ENCODE results near the gene COL23A1. TPM values are rescaled to one million over a fixed set of nuclear protein-coding genes. Genes with fewer than 3 reads are reported as not detected.

The COL23A1 gene
- total and polyA plus RNA-seq, 4 donors = 0.36 to 1.5 (median 1.1) TPM; not detected in 1

DNA sequence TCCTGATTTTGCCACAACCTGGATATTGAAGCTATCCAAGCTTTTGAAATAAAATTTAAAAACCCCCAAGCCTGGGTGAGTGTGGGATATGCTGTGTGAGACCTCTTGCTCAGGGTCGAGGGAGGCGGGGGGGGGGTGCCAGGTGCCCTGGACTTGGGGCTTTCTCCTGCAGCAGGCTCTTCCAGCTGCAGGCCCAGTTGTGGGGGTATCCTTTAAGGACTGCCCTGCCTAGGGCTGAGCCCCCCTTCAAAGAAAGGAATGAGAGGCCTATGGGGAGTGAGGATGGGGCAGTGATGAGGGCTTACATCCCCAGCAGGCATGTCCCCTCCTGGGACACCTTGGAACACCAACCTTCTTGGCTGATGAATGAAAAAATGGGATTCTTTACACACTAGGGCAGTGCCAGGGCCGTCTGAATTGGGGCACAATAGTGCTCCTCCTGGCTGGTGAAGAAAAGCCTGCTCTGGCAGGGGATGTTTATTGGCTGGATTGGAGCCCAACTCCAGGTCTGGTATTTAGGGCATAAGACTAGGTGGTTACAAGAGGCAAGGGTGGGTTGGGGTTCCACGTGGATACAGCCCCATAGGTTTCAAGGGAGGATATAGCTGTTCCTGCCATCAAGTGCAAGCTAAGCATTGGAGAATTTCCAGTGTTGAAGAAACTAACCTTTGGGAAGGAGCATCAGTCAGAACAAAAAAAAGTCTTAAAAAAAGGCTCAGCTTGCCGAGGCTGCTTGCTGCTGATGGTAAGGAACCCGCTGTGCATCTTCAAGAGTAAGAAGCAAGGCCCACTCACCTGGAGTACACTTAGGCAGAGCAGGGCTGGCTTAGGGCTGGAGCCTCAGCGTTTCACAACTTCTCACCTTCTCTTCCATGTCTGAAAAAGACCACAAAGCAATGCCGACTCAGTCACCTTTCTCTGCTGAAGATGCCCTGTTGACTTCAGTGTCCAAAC is 378.8 kb downstream of the COL23A1 start:
- ATAC-seq (ENCODE audit: low FRiP score) = no peak
- 60 to 70% methylated on average over 8 of the region's 8 CpGs for WGBS, 2 donors
- intact Hi-C loops (cut with DNase I) = no loop called here

GRCh38 chr5:178210686-178211085 is 379.5 kb downstream of the COL23A1 start:
- no peak overlapping the region for H3K4me3 ChIP-seq (ENCODE audit: low read length in 2 of 2)
- peaks cover 3 to 5% of the 10 kb centered on the region in 2 donors for H3K4me1 ChIP-seq (ENCODE audit: control insufficient read depth in 1 of 2, insufficient read depth in 2 of 2, low read length in 2 of 2)
- DNase-seq (no peak), ATAC-seq (ENCODE audit: low FRiP score) (no peak)
- H3K27me3 ChIP-seq (ENCODE audit: control insufficient read depth in 1 of 2, insufficient read depth in 2 of 2, low read length in 1 of 2) = no peaks in the 10 kb centered on the region
- WGBS, 2 donors = 89 to 91% methylated on average over 5 of the region's 5 CpGs
- no peaks in the 10 kb centered on the region for H3K9me3 ChIP-seq (ENCODE audit: control insufficient read depth, low read length)
- no peak overlapping the region for H3K27ac ChIP-seq (ENCODE audit: low read depth in 1 of 2, low read length in 2 of 2)
- intact Hi-C loops (cut with DNase I) = no loop called here
- peaks cover 3 to 24% of the 10 kb centered on the region in 2 donors for H3K36me3 ChIP-seq (ENCODE audit: control insufficient read depth in 1 of 2, insufficient read depth in 2 of 2, low read length in 1 of 2)

More for the DNA sequence above, 378.8 kb downstream of the COL23A1 start:
- no peaks in the 10 kb centered on the region for H3K9me3 ChIP-seq (ENCODE audit: control insufficient read depth, low read length)
- no peak overlapping the region for H3K4me3 ChIP-seq (ENCODE audit: low read length in 2 of 2)
- H3K4me1 ChIP-seq (ENCODE audit: control insufficient read depth in 1 of 2, insufficient read depth in 2 of 2, low read length in 2 of 2) = peaks cover 0 to 1% of the 10 kb centered on the region in 2 donors
- H3K36me3 ChIP-seq (ENCODE audit: control insufficient read depth in 1 of 2, insufficient read depth in 2 of 2, low read length in 1 of 2) = peaks cover 3 to 24% of the 10 kb centered on the region in 2 donors
- H3K27ac ChIP-seq (ENCODE audit: low read depth in 1 of 2, low read length in 2 of 2) = no peak overlapping the region
- H3K27me3 ChIP-seq (ENCODE audit: control insufficient read depth in 1 of 2, insufficient read depth in 2 of 2, low read length in 1 of 2) = no peaks in the 10 kb centered on the region
- DNase-seq = peak in 1 of 2 donors; percentile 45

DNA sequence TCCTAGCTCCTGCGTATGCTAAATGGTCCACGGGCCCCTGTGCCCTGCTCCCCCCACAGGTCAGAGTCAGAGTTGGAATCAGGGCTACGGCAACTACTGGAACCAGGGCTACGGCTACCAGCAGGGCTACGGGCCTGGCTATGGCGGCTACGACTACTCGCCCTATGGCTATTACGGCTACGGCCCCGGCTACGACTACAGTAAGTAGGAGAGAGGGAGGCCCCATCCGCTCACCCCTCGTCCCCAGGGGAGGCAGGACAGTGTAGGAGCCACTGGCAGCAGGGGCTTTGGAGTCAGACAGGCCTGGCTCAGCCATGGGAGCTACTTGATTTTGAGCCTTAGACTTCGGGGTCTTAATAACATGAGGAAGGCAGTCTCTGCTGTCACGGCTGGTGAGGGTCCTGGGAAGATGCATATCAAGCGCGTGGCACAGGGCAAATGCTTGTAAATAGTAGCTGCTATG is 380.1 kb downstream of the COL23A1 start:
- Histone ChIP-seq H3K4me3 (ENCODE audit: low read length in 2 of 2) (no peak overlapping the region), H3K9me3 (ENCODE audit: control insufficient read depth, low read length) (no peaks in the 10 kb centered on the region), H3K27me3 (ENCODE audit: control insufficient read depth in 1 of 2, insufficient read depth in 2 of 2, low read length in 1 of 2) (no peaks in the 10 kb centered on the region), H3K27ac (ENCODE audit: low read depth in 1 of 2, low read length in 2 of 2) (no peak overlapping the region), H3K36me3 (ENCODE audit: control insufficient read depth in 1 of 2, insufficient read depth in 2 of 2, low read length in 1 of 2) (peaks cover 3 to 24% of the 10 kb centered on the region in 2 donors), H3K4me1 (ENCODE audit: control insufficient read depth in 1 of 2, insufficient read depth in 2 of 2, low read length in 2 of 2) (peaks cover 3 to 6% of the 10 kb centered on the region in 2 donors)
- WGBS, 2 donors = 88% methylated on average over 18 of the region's 18 CpGs
- ATAC-seq (ENCODE audit: low FRiP score) (no peak), DNase-seq (peak in 1 of 2 donors; percentile 73)
- intact Hi-C loops (cut with DNase I) = no loop called here

GRCh38 chr5:178209334-178210072 is 380.7 kb downstream of the COL23A1 start:
- H3K36me3 ChIP-seq (ENCODE audit: control insufficient read depth in 1 of 2, insufficient read depth in 2 of 2, low read length in 1 of 2) = peaks cover 3 to 24% of the 10 kb centered on the region in 2 donors
- peak in 1 of 2 donors; percentile 57 for DNase-seq

GRCh38 chr5:178208540-178209227 is 381.5 kb downstream of the COL23A1 start:
- Histone ChIP-seq H3K9me3 (ENCODE audit: control insufficient read depth, low read length) (no peaks in the 10 kb centered on the region), H3K27me3 (ENCODE audit: control insufficient read depth in 1 of 2, insufficient read depth in 2 of 2, low read length in 1 of 2) (peaks cover 0 to 1% of the 10 kb centered on the region in 2 donors), H3K4me3 (ENCODE audit: low read length in 2 of 2) (no peak overlapping the region), H3K36me3 (ENCODE audit: control insufficient read depth in 1 of 2, insufficient read depth in 2 of 2, low read length in 1 of 2) (peaks cover 3 to 22% of the 10 kb centered on the region in 2 donors), H3K4me1 (ENCODE audit: control insufficient read depth in 1 of 2, insufficient read depth in 2 of 2, low read length in 2 of 2) (peaks cover 3 to 6% of the 10 kb centered on the region in 2 donors), H3K27ac (ENCODE audit: low read depth in 1 of 2, low read length in 2 of 2) (no peak overlapping the region)
- ATAC-seq (ENCODE audit: low FRiP score) = no peak
- intact Hi-C loops (cut with DNase I) = loop anchor here in 1 of 2 donors (5.0 kb wide), 1 partner anchor 56 kb away; the partner anchor contains the start of gene NHP2
- WGBS, 2 donors = 66 to 68% methylated on average over 5 of the region's 5 CpGs
- DNase-seq = no peak

More at GRCh38 chr5:178209334-178210072, 380.7 kb downstream of the COL23A1 start:
- H3K4me3 ChIP-seq (ENCODE audit: low read length in 2 of 2) = no peak overlapping the region
- WGBS, 2 donors = 82 to 89% methylated on average over 8 of the region's 8 CpGs
- intact Hi-C loops (cut with DNase I) = loop anchor here in 1 of 2 donors (5.0 kb wide), 1 partner anchor 57 kb away; the partner anchor contains the start of gene NHP2
- H3K4me1 ChIP-seq (ENCODE audit: control insufficient read depth in 1 of 2, insufficient read depth in 2 of 2, low read length in 2 of 2) = peaks cover 3 to 6% of the 10 kb centered on the region in 2 donors
- ATAC-seq (ENCODE audit: low FRiP score) = no peak
- no peaks in the 10 kb centered on the region for H3K9me3 ChIP-seq (ENCODE audit: control insufficient read depth, low read length)
- no peak overlapping the region for H3K27ac ChIP-seq (ENCODE audit: low read depth in 1 of 2, low read length in 2 of 2)
- no peaks in the 10 kb centered on the region for H3K27me3 ChIP-seq (ENCODE audit: control insufficient read depth in 1 of 2, insufficient read depth in 2 of 2, low read length in 1 of 2)

DNA sequence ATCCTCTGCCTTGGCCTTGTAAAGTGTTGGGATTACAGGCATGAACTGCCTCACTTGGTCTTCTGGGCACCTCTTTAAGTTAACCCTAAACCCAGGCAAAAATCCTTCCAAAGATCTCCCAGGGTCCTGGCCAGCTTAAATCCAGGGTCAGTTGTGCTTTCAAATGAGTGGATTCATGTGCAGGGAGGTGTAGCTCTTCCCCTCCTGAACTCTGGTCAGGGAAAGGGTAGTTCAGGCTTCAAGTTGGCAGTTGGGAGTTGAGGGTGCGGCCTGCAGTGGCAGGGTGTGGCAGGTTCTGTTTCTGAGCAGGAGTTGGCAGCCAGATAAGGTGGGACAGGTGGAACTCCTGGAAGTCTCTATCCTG is 382.3 kb downstream of the COL23A1 start:
- ATAC-seq (ENCODE audit: low FRiP score) (no peak), DNase-seq (peak in 1 of 2 donors; percentile 62)
- 92 to 93% methylated on average over 1 of the region's 1 CpG for WGBS, 2 donors
- Histone ChIP-seq H3K27me3 (ENCODE audit: control insufficient read depth in 1 of 2, insufficient read depth in 2 of 2, low read length in 1 of 2) (peaks cover 0 to 1% of the 10 kb centered on the region in 2 donors), H3K4me3 (ENCODE audit: low read length in 2 of 2) (no peak overlapping the region), H3K4me1 (ENCODE audit: control insufficient read depth in 1 of 2, insufficient read depth in 2 of 2, low read length in 2 of 2) (peaks cover 3 to 6% of the 10 kb centered on the region in 2 donors), H3K27ac (ENCODE audit: low read depth in 1 of 2, low read length in 2 of 2) (no peak overlapping the region), H3K9me3 (ENCODE audit: control insufficient read depth, low read length) (no peaks in the 10 kb centered on the region), H3K36me3 (ENCODE audit: control insufficient read depth in 1 of 2, insufficient read depth in 2 of 2, low read length in 1 of 2) (peaks cover 3 to 21% of the 10 kb centered on the region in 2 donors)
- intact Hi-C loops (cut with DNase I) = loop anchor here in 1 of 2 donors (5.0 kb wide), 1 partner anchor 56 kb away; the partner anchor contains the start of gene NHP2

DNA sequence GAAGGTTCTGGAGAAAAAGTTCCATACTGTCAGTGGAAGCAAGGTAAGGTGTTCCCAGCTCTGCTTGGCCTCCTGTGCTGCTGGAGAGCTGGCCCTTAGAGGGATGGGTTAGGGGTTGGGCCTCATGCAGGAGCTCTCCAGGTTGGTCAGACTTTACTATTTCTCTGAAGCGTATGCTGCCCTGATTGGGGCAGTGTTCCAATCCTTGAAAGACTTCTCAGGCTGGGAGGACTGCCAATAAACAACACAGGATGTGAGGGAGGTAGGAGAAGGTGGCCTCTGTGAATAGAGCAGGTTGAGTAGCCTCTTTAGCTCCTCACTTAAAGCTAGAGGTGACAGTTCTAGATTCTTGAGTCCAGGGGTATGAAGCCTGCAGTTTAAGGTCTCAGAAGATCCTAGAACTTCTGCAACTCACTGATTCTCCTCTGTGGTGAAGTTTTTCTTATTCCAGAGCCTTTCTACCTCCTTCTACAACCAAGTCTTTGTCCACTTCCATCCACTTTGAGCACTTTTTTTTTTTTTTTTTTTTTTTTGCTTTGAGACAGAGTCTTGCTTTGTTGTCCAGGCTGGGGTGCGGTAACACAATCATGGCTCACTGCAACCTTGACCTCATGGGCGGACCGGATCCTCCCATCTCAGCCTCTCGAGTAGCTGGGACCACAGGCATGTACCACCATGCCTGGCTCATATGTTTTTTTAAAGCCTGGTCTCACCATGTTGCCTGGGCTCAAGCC is 382.8 kb downstream of the COL23A1 start:
- intact Hi-C loops (cut with DNase I) = loop anchor here in 1 of 2 donors (5.0 kb wide), 1 partner anchor 55 kb away; the partner anchor contains the start of gene NHP2

More for the DNA sequence above, 382.8 kb downstream of the COL23A1 start:
- Histone ChIP-seq H3K36me3 (ENCODE audit: control insufficient read depth in 1 of 2, insufficient read depth in 2 of 2, low read length in 1 of 2) (peaks cover 3 to 19% of the 10 kb centered on the region in 2 donors), H3K4me1 (ENCODE audit: control insufficient read depth in 1 of 2, insufficient read depth in 2 of 2, low read length in 2 of 2) (peaks cover 3 to 6% of the 10 kb centered on the region in 2 donors), H3K27ac (ENCODE audit: low read depth in 1 of 2, low read length in 2 of 2) (no peak overlapping the region), H3K27me3 (ENCODE audit: control insufficient read depth in 1 of 2, insufficient read depth in 2 of 2, low read length in 1 of 2) (peaks cover 0 to 1% of the 10 kb centered on the region in 2 donors), H3K9me3 (ENCODE audit: control insufficient read depth, low read length) (no peaks in the 10 kb centered on the region), H3K4me3 (ENCODE audit: low read length in 2 of 2) (no peak overlapping the region)
- peak in 1 of 2 donors; percentile 48 for DNase-seq
- no peak for ATAC-seq (ENCODE audit: low FRiP score)
- 70 to 72% methylated on average over 5 of the region's 5 CpGs for WGBS, 2 donors
